WTC11 (cell line): Measurements from ENCODE around the gene APOLD1. TPM values are rescaled to one million over a fixed set of nuclear protein-coding genes. Genes with fewer than 3 reads are reported as not detected.
"Not testable (repeated sequence)": the region's sequence is repeated elsewhere in the genome, so short reads cannot be mapped to it uniquely, and the experiment has no call there.

Source experiments
- ATAC-seq: fragments of 200-7000 bp; cut with Tn5 transposase; 2 replicates; pipeline ENCODE4 v1.10.0; 2021; ENCODE audit warnings: mild to moderate bottlenecking, moderate library complexity
- CTCF ChIA-PET: fragments of 300-600 bp; sonication (Branson Sonifier 250); formaldehyde crosslinking; loops from one replicate; lab custom pipeline; 2021; ENCODE audit warnings: antibody characterized with exemption; lab: Charles Lee
- POLR2A ChIA-PET: fragments of 350-600 bp; sonication (Branson Sonifier 250); formaldehyde crosslinking; loops from one replicate; lab custom pipeline; 2021; ENCODE audit warnings: antibody characterized with exemption; lab: Charles Lee
- DNase-seq: peaks from one replicate; pipeline ENCODE4 v3.0.0; 2021; ENCODE audit warnings: low spot score
- H3K27ac Mint-ChIP-seq: 2 replicates; pipeline ENCODE4 v1.8.0; 2021; ENCODE audit warnings: mixed read lengths
- H3K27me3 Mint-ChIP-seq: 2 replicates; pipeline ENCODE4 v1.8.0; 2021; ENCODE audit warnings: low read depth, mild to moderate bottlenecking, moderate library complexity, mixed read lengths
- H3K36me3 Mint-ChIP-seq: 2 replicates; pipeline ENCODE4 v1.8.0; 2021; ENCODE audit warnings: mixed read lengths
- H3K4me1 Mint-ChIP-seq: 2 replicates; pipeline ENCODE4 v1.8.0; 2022; ENCODE audit warnings: mixed read lengths
- H3K4me3 Mint-ChIP-seq: 2 replicates; pipeline ENCODE4 v1.8.0; 2021; ENCODE audit warnings: mild to moderate bottlenecking, moderate library complexity, mixed read lengths
- H3K9me3 Mint-ChIP-seq: 2 replicates; pipeline ENCODE4 v1.8.0; 2021; ENCODE audit warnings: mixed read lengths
- ESRRA ChIP-seq: sonication (generic); formaldehyde crosslinking; IDR thresholded peaks from 2 replicates; pipeline ENCODE4 v1.8.1; 2022; ENCODE audit warnings: mild to moderate bottlenecking, missing genetic modification reagents, borderline replicate concordance
- MXD4 ChIP-seq: fragments of 250-450 bp; sonication (Bioruptor Pico); IDR thresholded peaks from 2 replicates; pipeline ENCODE4 v1.8.0; 2021; ENCODE audit warnings: mild to moderate bottlenecking, moderate library complexity, borderline replicate concordance
- NFATC4 ChIP-seq: fragments of 250-450 bp; sonication (Bioruptor Pico); IDR thresholded peaks from 2 replicates; pipeline ENCODE4 v1.9.0; 2021; ENCODE audit warnings: mild to moderate bottlenecking
- NFE2L1 ChIP-seq: sonication (generic); formaldehyde crosslinking; IDR thresholded peaks from 2 replicates; pipeline ENCODE4 v1.8.1; 2023; ENCODE audit warnings: missing genetic modification reagents
- NFYB ChIP-seq: sonication (generic); formaldehyde crosslinking; conservative IDR thresholded peaks from 2 replicates; pipeline ENCODE4 v1.8.0; 2022; ENCODE audit warnings: low read depth, missing genetic modification reagents
- NR1H2 ChIP-seq: sonication (generic); formaldehyde crosslinking; IDR thresholded peaks from 2 replicates; pipeline ENCODE4 v1.9.0; 2021; ENCODE audit warnings: mild to moderate bottlenecking, moderate library complexity, missing genetic modification reagents
- RORB ChIP-seq: fragments of 250-450 bp; sonication (Bioruptor Pico); IDR thresholded peaks from 2 replicates; pipeline ENCODE4 v1.9.0; 2021; ENCODE audit warnings: mild to moderate bottlenecking
- TP53 ChIP-seq: sonication (generic); formaldehyde crosslinking; IDR thresholded peaks from 2 replicates; pipeline ENCODE4 v1.8.1; 2023; ENCODE audit warnings: mild to moderate bottlenecking, missing genetic modification reagents
- ZBTB21 ChIP-seq: sonication (generic); formaldehyde crosslinking; IDR thresholded peaks from 2 replicates; pipeline ENCODE4 v1.8.1; 2023; ENCODE audit warnings: mild to moderate bottlenecking, missing genetic modification reagents, borderline replicate concordance
- ZNF219 ChIP-seq: sonication (generic); formaldehyde crosslinking; IDR thresholded peaks from 2 replicates; pipeline ENCODE4 v1.8.0; 2023; ENCODE audit warnings: missing genetic modification reagents, mild to moderate bottlenecking, borderline replicate concordance
- ZNF671 ChIP-seq: fragments of 250-450 bp; sonication (Bioruptor Pico); IDR thresholded peaks from 2 replicates; pipeline ENCODE4 v1.8.0; 2021; ENCODE audit warnings: mild to moderate bottlenecking
- total RNA-seq: library from RNA; stranded (reverse); gene quantifications from 3 replicates; pipeline ENCODE4 v1.2.3, GENCODE V29; 2021
- TF ChIP-seq, protein P1 (sequence below): sonication (generic); formaldehyde crosslinking; IDR thresholded peaks from 2 replicates; pipeline ENCODE4 v1.8.0; 2023; ENCODE audit warnings: mild to moderate bottlenecking, missing genetic modification reagents
- TF ChIP-seq, protein P2 (sequence below): sonication (generic); formaldehyde crosslinking; IDR thresholded peaks from 2 replicates; pipeline ENCODE4 v1.8.1; 2022; ENCODE audit warnings: low read depth, mild to moderate bottlenecking, moderate library complexity, missing genetic modification reagents, borderline replicate concordance
- TF ChIP-seq, protein P3 (sequence below): sonication (generic); formaldehyde crosslinking; IDR thresholded peaks from 2 replicates; pipeline ENCODE4 v1.8.1; 2023; ENCODE audit warnings: mild to moderate bottlenecking, missing genetic modification reagents
- TF ChIP-seq, protein P4 (sequence below): sonication (generic); formaldehyde crosslinking; IDR thresholded peaks from 2 replicates; pipeline ENCODE4 v1.8.0; 2022; ENCODE audit warnings: missing genetic modification reagents

The APOLD1 gene
- total RNA-seq, 1 experiment from 2014 or later: 0.44 TPM

DNA sequence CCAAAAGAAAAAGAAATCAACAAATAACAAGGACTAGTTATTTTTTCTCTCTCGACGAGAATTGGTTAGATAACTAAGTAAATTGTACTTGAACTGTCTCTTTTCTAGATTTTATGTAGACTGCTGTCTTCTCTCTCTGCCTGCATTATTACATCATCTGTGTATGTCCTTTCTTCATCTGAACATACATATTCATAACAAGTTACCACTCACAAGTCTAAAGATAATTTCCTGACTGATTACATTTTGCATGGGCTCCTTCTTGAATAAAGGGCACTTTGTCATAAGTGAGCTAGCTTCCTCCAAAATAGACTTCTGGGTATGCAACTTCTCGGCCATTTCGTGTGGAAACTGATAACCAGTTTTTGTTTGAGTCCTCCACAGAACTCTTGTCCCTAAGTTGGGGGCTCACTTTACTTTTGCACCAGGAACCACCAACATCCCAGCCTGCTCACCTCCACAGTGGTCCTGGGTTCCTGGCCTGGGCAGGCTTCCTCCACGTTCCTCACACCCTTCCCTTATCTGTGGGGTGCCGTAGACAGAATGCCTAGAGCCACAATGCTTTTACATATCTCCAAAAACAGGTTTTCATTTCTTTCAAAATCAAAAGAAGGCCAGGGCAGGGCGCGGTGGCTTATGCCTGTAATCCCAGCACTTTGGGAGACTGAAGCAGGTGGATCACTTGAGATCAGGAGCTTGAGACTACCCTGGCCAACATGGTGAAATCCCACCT, 21.5 kb downstream of the APOLD1 start:
- ChIA-PET POLR2A (no interaction called here), CTCF (no interaction called here)
- H3K4me3 Mint-ChIP-seq: no peak overlapping the region
- H3K4me1 Mint-ChIP-seq: peaks cover 4% of the 10 kb centered on the region; the same call in 1 of the 2 replicates
- H3K27ac Mint-ChIP-seq: no peak overlapping the region
- ATAC-seq: no peak
- no peaks in the 10 kb centered on the region for H3K36me3 Mint-ChIP-seq
- no peaks in the 10 kb centered on the region for H3K9me3 Mint-ChIP-seq
- DNase-seq: no peak
- H3K27me3 Mint-ChIP-seq: no peaks in the 10 kb centered on the region; the same call in 1 of the 2 replicates
- TF ChIP-seq, protein P1, sequence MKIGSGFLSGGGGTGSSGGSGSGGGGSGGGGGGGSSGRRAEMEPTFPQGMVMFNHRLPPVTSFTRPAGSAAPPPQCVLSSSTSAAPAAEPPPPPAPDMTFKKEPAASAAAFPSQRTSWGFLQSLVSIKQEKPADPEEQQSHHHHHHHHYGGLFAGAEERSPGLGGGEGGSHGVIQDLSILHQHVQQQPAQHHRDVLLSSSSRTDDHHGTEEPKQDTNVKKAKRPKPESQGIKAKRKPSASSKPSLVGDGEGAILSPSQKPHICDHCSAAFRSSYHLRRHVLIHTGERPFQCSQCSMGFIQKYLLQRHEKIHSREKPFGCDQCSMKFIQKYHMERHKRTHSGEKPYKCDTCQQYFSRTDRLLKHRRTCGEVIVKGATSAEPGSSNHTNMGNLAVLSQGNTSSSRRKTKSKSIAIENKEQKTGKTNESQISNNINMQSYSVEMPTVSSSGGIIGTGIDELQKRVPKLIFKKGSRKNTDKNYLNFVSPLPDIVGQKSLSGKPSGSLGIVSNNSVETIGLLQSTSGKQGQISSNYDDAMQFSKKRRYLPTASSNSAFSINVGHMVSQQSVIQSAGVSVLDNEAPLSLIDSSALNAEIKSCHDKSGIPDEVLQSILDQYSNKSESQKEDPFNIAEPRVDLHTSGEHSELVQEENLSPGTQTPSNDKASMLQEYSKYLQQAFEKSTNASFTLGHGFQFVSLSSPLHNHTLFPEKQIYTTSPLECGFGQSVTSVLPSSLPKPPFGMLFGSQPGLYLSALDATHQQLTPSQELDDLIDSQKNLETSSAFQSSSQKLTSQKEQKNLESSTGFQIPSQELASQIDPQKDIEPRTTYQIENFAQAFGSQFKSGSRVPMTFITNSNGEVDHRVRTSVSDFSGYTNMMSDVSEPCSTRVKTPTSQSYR: no peak
- no peak for TF ChIP-seq NFATC4 (CRISPR knock-in tag)

DNA sequence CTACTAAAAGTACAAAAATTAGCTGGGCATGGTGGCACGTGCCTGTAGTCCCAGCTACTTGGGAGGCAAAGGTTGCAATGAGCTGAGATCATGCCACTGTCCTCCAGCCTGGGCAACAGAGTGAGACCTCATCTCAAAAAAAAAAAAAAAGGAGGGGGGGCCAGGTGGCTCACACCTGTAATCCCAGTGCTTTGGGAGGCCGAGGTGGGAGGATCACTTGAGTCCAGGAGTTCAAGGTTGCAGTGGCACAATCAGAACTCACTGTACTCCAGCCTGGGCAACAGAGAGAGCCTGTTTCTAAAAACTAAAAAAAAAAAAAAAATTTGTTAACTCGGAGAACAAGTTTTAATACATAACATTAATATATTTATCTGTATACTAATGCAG, 22.1 kb downstream of the APOLD1 start:
- CTCF ChIA-PET, POLR2A ChIA-PET, H3K4me1 Mint-ChIP-seq, H3K4me3 Mint-ChIP-seq, H3K27ac Mint-ChIP-seq, DNase-seq, H3K27me3 Mint-ChIP-seq, ATAC-seq, H3K9me3 Mint-ChIP-seq, H3K36me3 Mint-ChIP-seq: not testable (repeated sequence)

DNA sequence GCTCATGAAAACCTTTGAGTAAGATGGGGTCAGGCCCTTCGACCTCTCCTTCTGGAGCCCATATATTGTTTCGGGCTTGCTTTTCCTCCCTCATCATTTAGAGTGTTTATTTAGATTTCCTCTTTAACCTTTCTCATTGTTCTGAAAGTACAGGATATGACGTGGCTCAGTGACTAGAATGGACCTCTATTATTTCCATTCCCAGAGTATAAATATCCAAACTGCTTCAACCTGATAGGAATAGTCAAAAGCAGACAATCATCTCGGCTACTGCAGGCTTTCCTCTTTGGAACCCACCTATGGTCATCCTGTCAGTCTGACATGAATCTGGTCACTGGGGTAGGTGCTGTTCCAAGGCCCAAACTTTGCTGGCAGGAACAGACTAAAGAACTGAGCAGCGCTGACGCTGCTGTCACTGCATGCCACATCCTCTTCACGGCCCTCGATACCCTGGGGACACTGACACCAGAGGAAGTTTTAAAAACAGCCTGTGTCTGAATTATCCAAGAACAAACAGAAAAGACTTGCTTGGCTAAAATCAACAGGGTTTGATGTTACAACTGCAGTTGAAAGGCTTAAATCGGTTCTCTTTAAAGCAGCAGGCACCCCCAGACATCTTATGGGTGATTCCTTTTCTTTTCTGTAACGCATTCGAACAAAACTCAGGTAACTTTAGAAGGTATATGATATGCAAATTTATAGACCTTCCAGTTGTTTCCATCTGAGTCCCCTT, 22.7 kb downstream of the APOLD1 start:
- H3K27ac Mint-ChIP-seq: no peak overlapping the region
- CTCF ChIA-PET: no interaction called here
- H3K36me3 Mint-ChIP-seq: 0 out of 2 replicates have a peak, but pooled peaks cover under 1% of the 10 kb centered on the region
- POLR2A ChIA-PET: no interaction called here
- H3K4me1 Mint-ChIP-seq: peaks cover 10% of the 10 kb centered on the region
- DNase-seq (no peak), ATAC-seq (no peak)
- no peaks in the 10 kb centered on the region; the same call in 1 of the 2 replicates for H3K27me3 Mint-ChIP-seq
- H3K9me3 Mint-ChIP-seq: no peaks in the 10 kb centered on the region
- TF ChIP-seq ZNF219 (CRISPR knock-in tag) (no peak), MXD4 (CRISPR knock-in tag) (no peak), ESRRA (CRISPR knock-in tag) (no peak), NR1H2 (CRISPR knock-in tag) (no peak), NFYB (CRISPR knock-in tag) (no peak), TP53 (CRISPR knock-in tag) (no peak)
- TF ChIP-seq, protein P2, sequence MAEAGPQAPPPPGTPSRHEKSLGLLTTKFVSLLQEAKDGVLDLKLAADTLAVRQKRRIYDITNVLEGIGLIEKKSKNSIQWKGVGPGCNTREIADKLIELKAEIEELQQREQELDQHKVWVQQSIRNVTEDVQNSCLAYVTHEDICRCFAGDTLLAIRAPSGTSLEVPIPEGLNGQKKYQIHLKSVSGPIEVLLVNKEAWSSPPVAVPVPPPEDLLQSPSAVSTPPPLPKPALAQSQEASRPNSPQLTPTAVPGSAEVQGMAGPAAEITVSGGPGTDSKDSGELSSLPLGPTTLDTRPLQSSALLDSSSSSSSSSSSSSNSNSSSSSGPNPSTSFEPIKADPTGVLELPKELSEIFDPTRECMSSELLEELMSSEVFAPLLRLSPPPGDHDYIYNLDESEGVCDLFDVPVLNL: no peak
- TF ChIP-seq, protein P3, sequence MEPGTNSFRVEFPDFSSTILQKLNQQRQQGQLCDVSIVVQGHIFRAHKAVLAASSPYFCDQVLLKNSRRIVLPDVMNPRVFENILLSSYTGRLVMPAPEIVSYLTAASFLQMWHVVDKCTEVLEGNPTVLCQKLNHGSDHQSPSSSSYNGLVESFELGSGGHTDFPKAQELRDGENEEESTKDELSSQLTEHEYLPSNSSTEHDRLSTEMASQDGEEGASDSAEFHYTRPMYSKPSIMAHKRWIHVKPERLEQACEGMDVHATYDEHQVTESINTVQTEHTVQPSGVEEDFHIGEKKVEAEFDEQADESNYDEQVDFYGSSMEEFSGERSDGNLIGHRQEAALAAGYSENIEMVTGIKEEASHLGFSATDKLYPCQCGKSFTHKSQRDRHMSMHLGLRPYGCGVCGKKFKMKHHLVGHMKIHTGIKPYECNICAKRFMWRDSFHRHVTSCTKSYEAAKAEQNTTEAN (CRISPR knock-in tag): no peak
- no peak overlapping the region for H3K4me3 Mint-ChIP-seq

DNA sequence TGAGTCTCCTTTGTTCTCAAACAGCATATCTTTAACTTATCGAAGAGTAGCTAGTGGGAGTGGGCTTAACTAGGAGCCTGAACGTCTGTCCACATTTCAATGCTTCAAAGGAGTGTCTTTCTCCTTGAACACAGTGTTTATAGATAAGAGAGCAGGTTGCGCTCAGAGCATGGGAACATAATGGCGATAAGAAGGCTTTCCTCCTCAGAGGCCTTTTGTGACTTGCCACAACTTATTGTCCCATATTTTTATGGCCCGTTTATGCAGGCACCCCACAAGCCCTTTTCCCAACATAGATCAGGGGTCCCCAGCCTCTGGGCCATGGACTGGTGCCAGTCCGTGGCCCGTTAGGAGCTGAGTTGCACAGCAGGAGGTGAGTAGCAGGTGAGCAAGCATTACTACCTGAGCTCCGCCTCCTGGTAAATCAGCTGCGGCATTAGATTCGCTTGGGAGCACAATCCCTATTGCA, 25.1 kb downstream of the APOLD1 start:
- Mint-ChIP-seq H3K4me1 (peaks cover 24% of the 10 kb centered on the region), H3K36me3 (peaks cover 17% of the 10 kb centered on the region), H3K9me3 (no peaks in the 10 kb centered on the region), H3K27ac (no peak overlapping the region), H3K4me3 (no peak overlapping the region), H3K27me3 (no peaks in the 10 kb centered on the region; the same call in 1 of the 2 replicates)
- ChIA-PET POLR2A (interaction anchor here (0.5 kb wide), 1 partner anchor 396 kb away, joined by 3 read pairs; no protein-coding TSS in a partner anchor), CTCF (no interaction called here)
- DNase-seq (no peak), ATAC-seq (no peak)
- no peak for TF ChIP-seq NFYB (CRISPR knock-in tag)
- no peak for TF ChIP-seq ZBTB21 (CRISPR knock-in tag)
- TF ChIP-seq ZNF671 (CRISPR knock-in tag): no peak
- no peak for TF ChIP-seq NFE2L1 (CRISPR knock-in tag)
- TF ChIP-seq, protein P4, sequence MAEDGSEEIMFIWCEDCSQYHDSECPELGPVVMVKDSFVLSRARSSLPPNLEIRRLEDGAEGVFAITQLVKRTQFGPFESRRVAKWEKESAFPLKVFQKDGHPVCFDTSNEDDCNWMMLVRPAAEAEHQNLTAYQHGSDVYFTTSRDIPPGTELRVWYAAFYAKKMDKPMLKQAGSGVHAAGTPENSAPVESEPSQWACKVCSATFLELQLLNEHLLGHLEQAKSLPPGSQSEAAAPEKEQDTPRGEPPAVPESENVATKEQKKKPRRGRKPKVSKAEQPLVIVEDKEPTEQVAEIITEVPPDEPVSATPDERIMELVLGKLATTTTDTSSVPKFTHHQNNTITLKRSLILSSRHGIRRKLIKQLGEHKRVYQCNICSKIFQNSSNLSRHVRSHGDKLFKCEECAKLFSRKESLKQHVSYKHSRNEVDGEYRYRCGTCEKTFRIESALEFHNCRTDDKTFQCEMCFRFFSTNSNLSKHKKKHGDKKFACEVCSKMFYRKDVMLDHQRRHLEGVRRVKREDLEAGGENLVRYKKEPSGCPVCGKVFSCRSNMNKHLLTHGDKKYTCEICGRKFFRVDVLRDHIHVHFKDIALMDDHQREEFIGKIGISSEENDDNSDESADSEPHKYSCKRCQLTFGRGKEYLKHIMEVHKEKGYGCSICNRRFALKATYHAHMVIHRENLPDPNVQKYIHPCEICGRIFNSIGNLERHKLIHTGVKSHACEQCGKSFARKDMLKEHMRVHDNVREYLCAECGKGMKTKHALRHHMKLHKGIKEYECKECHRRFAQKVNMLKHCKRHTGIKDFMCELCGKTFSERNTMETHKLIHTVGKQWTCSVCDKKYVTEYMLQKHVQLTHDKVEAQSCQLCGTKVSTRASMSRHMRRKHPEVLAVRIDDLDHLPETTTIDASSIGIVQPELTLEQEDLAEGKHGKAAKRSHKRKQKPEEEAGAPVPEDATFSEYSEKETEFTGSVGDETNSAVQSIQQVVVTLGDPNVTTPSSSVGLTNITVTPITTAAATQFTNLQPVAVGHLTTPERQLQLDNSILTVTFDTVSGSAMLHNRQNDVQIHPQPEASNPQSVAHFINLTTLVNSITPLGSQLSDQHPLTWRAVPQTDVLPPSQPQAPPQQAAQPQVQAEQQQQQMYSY (CRISPR knock-in tag): no peak
- no peak for TF ChIP-seq RORB (CRISPR knock-in tag)
